ENCODE data around the gene KREMEN1.

DNA sequence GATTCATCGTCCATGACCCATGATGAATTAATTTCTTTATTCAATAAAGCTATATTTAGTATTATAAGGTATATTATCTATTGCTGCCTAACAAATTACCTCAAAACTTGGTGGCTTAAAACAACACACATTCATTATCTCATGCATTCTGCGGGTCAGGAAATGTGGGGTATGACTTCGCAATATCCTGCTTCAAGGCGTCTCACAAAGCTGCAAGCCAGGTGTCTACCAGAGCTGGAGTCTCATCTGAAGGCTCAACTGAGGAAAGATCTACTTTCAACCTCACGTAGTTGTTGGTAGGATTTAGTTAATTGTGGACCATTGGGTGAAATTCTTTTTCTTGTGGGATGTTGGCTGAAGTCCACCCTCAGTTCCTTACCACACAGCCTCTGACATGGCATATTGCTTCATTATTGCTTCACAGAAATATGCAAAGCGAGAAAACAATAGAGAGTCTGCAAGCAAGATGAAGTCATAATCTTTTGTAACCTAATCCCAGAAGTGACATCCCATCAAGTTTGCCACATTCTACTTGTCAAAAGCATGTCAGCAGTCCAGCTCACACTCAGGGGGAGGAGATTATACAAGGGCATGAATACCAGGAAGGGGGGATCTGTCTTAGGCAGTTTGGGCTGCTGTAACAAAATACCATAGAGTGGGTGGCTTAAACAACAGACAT, 45.1 kb downstream of the KREMEN1 start:
- no peak for TF ChIP-seq RELA (CRISPR knock-in tag; IDR thresholded peaks at IDR 0.05; ENCODE audit: borderline replicate concordance)
- TF ChIP-seq CREM (CRISPR knock-in tag; IDR thresholded peaks at IDR 0.05): no peak
- TF ChIP-seq, protein P1, sequence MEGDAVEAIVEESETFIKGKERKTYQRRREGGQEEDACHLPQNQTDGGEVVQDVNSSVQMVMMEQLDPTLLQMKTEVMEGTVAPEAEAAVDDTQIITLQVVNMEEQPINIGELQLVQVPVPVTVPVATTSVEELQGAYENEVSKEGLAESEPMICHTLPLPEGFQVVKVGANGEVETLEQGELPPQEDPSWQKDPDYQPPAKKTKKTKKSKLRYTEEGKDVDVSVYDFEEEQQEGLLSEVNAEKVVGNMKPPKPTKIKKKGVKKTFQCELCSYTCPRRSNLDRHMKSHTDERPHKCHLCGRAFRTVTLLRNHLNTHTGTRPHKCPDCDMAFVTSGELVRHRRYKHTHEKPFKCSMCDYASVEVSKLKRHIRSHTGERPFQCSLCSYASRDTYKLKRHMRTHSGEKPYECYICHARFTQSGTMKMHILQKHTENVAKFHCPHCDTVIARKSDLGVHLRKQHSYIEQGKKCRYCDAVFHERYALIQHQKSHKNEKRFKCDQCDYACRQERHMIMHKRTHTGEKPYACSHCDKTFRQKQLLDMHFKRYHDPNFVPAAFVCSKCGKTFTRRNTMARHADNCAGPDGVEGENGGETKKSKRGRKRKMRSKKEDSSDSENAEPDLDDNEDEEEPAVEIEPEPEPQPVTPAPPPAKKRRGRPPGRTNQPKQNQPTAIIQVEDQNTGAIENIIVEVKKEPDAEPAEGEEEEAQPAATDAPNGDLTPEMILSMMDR (IDR thresholded peaks at IDR 0.05): no peak
- TF ChIP-seq ZNF138 (CRISPR knock-in tag; conservative IDR thresholded peaks at IDR 0.05): no peak
- no peak for TF ChIP-seq ELF4 (CRISPR knock-in tag; IDR thresholded peaks at IDR 0.05; ENCODE audit: low read depth)
- no peak for TF ChIP-seq FOXJ3 (CRISPR knock-in tag; IDR thresholded peaks at IDR 0.05; ENCODE audit: borderline replicate concordance)
- TF ChIP-seq, protein P2, sequence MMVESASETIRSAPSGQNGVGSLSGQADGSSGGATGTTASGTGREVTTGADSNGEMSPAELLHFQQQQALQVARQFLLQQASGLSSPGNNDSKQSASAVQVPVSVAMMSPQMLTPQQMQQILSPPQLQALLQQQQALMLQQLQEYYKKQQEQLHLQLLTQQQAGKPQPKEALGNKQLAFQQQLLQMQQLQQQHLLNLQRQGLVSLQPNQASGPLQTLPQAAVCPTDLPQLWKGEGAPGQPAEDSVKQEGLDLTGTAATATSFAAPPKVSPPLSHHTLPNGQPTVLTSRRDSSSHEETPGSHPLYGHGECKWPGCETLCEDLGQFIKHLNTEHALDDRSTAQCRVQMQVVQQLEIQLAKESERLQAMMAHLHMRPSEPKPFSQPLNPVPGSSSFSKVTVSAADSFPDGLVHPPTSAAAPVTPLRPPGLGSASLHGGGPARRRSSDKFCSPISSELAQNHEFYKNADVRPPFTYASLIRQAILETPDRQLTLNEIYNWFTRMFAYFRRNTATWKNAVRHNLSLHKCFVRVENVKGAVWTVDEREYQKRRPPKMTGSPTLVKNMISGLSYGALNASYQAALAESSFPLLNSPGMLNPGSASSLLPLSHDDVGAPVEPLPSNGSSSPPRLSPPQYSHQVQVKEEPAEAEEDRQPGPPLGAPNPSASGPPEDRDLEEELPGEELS (CRISPR knock-in tag; IDR thresholded peaks at IDR 0.05): no peak
- no peak for TF ChIP-seq CBFB (CRISPR knock-in tag; IDR thresholded peaks at IDR 0.05; ENCODE audit: low read depth)
- TF ChIP-seq, protein P3, sequence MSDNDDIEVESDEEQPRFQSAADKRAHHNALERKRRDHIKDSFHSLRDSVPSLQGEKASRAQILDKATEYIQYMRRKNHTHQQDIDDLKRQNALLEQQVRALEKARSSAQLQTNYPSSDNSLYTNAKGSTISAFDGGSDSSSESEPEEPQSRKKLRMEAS (CRISPR knock-in tag; IDR thresholded peaks at IDR 0.05): no peak
- TF ChIP-seq SP1 (CRISPR knock-in tag; conservative IDR thresholded peaks at IDR 0.05): no peak
- TF ChIP-seq KAT7 (CRISPR knock-in tag; IDR thresholded peaks at IDR 0.05; ENCODE audit: borderline replicate concordance): no peak
- TF ChIP-seq, protein P4, sequence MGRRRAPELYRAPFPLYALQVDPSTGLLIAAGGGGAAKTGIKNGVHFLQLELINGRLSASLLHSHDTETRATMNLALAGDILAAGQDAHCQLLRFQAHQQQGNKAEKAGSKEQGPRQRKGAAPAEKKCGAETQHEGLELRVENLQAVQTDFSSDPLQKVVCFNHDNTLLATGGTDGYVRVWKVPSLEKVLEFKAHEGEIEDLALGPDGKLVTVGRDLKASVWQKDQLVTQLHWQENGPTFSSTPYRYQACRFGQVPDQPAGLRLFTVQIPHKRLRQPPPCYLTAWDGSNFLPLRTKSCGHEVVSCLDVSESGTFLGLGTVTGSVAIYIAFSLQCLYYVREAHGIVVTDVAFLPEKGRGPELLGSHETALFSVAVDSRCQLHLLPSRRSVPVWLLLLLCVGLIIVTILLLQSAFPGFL (CRISPR knock-in tag; IDR thresholded peaks at IDR 0.05; ENCODE audit: borderline replicate concordance): no peak
- TF ChIP-seq, protein P5, sequence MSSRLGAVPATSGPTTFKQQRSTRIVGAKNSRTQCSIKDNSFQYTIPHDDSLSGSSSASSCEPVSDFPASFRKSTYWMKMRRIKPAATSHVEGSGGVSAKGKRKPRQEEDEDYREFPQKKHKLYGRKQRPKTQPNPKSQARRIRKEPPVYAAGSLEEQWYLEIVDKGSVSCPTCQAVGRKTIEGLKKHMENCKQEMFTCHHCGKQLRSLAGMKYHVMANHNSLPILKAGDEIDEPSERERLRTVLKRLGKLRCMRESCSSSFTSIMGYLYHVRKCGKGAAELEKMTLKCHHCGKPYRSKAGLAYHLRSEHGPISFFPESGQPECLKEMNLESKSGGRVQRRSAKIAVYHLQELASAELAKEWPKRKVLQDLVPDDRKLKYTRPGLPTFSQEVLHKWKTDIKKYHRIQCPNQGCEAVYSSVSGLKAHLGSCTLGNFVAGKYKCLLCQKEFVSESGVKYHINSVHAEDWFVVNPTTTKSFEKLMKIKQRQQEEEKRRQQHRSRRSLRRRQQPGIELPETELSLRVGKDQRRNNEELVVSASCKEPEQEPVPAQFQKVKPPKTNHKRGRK (CRISPR knock-in tag; IDR thresholded peaks at IDR 0.05; ENCODE audit: borderline replicate concordance): no peak

Data from WTC11 (cell line).